Keratinocyte (primary cell): ENCODE measurements around the gene SLC39A11. TPM values are rescaled to one million over a fixed set of nuclear protein-coding genes. Genes with fewer than 3 reads are reported as not detected.

Experiments used
- DNase-seq: peaks from one replicate; pipeline ENCODE4 v3.0.0-alpha.2; 2011; ENCODE audit warnings: low read depth, missing footprints, low spot score
- FAIRE-seq: peaks from 2 replicates; lab custom pipeline; 2011; peaks lifted over from hg19 to GRCh38; lab: Jason Lieb, UNC
- H2AFZ ChIP-seq: 2 replicates; pipeline ENCODE4 v1.6.0; 2012; ENCODE audit warnings: low read length, control low read depth, inconsistent platforms; ENCODE audit not compliant: control insufficient read depth
- H3K27ac ChIP-seq: 2 replicates; pipeline ENCODE4 v1.5.1; 2011; ENCODE audit warnings: low read length; ENCODE audit not compliant: control insufficient read depth, insufficient read depth
- H3K27me3 ChIP-seq: 3 replicates; pipeline ENCODE4 v1.6.0; 2011; ENCODE audit warnings: low read length; ENCODE audit not compliant: control insufficient read depth, insufficient read depth; ENCODE audit errors: extremely low read depth
- H3K36me3 ChIP-seq, 2 experiments: 2 replicates in 1 of 2; 3 replicates in 1 of 2; pipeline ENCODE4 v1.5.1; 2011; ENCODE audit warnings: low read length in 2 of 2, mild to moderate bottlenecking in 1 of 2; ENCODE audit not compliant: control insufficient read depth in 2 of 2, insufficient read depth in 2 of 2; ENCODE audit errors: extremely low read depth in 1 of 2
- H3K4me1 ChIP-seq: 3 replicates; pipeline ENCODE4 v1.5.1; 2011; ENCODE audit warnings: low read length; ENCODE audit not compliant: control insufficient read depth, insufficient read depth; ENCODE audit errors: extremely low read depth
- H3K4me2 ChIP-seq: 3 replicates; pipeline ENCODE4 v1.6.0; 2011; ENCODE audit warnings: low read depth, low read length; ENCODE audit not compliant: control insufficient read depth, insufficient read depth; ENCODE audit errors: extremely low read depth
- H3K4me3 ChIP-seq, 3 experiments: fragments of 200-600 bp in 1 of 3; sonication (generic) in 1 of 3; 2 replicates in 2 of 3; 3 replicates in 1 of 3; pipeline ENCODE4 v1.5.1; 2011 to 2016; ENCODE audit warnings: low read length in 3 of 3, mild to moderate bottlenecking in 3 of 3, control low read depth in 2 of 3, inconsistent platforms in 1 of 3, low read depth in 1 of 3, mixed read lengths in 1 of 3, mixed run types in 1 of 3, moderate library complexity in 1 of 3; ENCODE audit not compliant: control insufficient read depth in 2 of 3, insufficient read depth in 2 of 3; ENCODE audit errors: extremely low read depth in 1 of 3
- H3K79me2 ChIP-seq: 2 replicates; pipeline ENCODE4 v1.6.0; 2012; ENCODE audit warnings: low read length; ENCODE audit not compliant: control insufficient read depth, insufficient read depth
- H3K9ac ChIP-seq: 3 replicates; pipeline ENCODE4 v1.6.0; 2011; ENCODE audit warnings: low read length; ENCODE audit not compliant: control insufficient read depth, insufficient read depth; ENCODE audit errors: extremely low read depth
- H3K9me1 ChIP-seq: 3 replicates; pipeline ENCODE4 v1.6.0; 2011; ENCODE audit warnings: low read length; ENCODE audit not compliant: control insufficient read depth, insufficient read depth; ENCODE audit errors: extremely low read depth
- H3K9me3 ChIP-seq: 2 replicates; pipeline ENCODE4 v1.5.1; 2012; ENCODE audit warnings: low read depth, low read length; ENCODE audit not compliant: control insufficient read depth
- H4K20me1 ChIP-seq: 3 replicates; pipeline ENCODE4 v1.6.0; 2011; ENCODE audit warnings: low read length; ENCODE audit not compliant: control insufficient read depth, insufficient read depth; ENCODE audit errors: extremely low read depth
- CTCF ChIP-seq, 3 experiments: IDR thresholded peaks in 1 of 3; conservative IDR thresholded peaks in 1 of 3; optimal IDR thresholded peaks in 1 of 3; 2 replicates in 2 of 3; 3 replicates in 1 of 3; pipeline versions ENCODE3 to v1.5.1; 2011; ENCODE audit warnings: low read length in 3 of 3, mild to moderate bottlenecking in 3 of 3, moderate library complexity in 2 of 3, control low read depth in 1 of 3, inconsistent platforms in 1 of 3; ENCODE audit not compliant: insufficient read depth in 2 of 3; ENCODE audit errors: extremely low read depth in 1 of 3
- EZH2 ChIP-seq: IDR thresholded peaks from one replicate; pipeline ENCODE4 v1.6.1; 2012; ENCODE audit warnings: inconsistent platforms, mild to moderate bottlenecking, low read length, moderate library complexity
- dilution Hi-C: fragments of 300-500 bp; cut with MboI; formaldehyde crosslinking; loops from one replicate; pipeline ENCODE4 v1.7.0; 2020; ENCODE audit warnings: low sequenced_read_pairs; ENCODE audit not compliant: extremely low pct_ligation_motif_present
- polyA plus RNA-seq, 5 experiments: library from polyadenylated mRNA; depleted of rRNA in 3 of 5; stranded (reverse) in 3 of 5; stranded (forward) in 1 of 5; unstranded in 1 of 5; fragments of >200 nt; gene quantifications; 1 replicate in 1 of 5; 2 replicates in 3 of 5; 3 replicates in 1 of 5; pipeline versions ENCODE4 v1.2.1 to v1.2.3, GENCODE V29; 2011 to 2012; ENCODE audit warnings: missing spikeins in 2 of 5, low read depth in 1 of 5, low replicate concordance in 1 of 5

SLC39A11 gene
- polyA plus RNA-seq, 1 donor (not counting 4 experiments of a cell fraction or from before 2014, with no cell fraction given): 11.5 TPM

DNA sequence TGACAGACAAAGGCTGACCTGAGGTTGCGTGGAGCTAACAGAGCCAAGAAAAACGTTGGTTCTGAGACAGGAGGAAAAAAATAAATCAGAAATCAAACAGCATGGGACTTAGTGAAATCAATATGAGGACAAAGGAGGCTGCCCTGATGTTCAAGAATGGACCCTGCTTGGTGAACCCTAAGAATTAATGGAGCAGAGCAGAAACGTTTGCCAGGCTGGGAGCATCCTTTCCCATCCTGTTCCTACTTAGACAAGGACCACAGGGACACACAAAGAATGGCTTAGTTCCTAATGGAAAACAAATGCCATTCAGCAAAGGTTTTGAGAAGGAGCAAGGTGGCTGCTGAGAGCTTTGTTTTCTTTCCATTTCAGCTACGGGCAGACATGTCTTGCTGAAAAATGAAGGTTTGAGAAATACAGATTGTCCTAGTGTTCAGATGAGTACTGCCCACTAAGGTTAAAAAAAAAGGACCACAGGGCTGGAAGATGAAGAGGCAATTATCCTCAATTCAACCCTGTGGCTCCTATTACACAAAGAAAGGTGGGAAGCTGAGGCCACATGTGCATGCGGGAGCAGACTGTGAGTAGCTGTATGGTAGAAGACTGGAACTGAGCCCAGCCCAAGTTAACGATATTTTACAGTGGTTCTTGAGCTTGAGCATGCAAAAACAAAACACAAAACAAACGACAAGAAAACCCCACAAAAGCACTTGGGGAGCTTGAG is 230.1 kb downstream of the SLC39A11 start:
- no peaks in the 10 kb centered on the region for H3K79me2 ChIP-seq
- H3K9me3 ChIP-seq: no peaks in the 10 kb centered on the region
- H2AFZ ChIP-seq: no peak overlapping the region
- H3K4me3 ChIP-seq: no peak overlapping the region
- no peak for FAIRE-seq
- no peaks in the 10 kb centered on the region for H3K36me3 ChIP-seq
- DNase-seq: no peak
- H3K27ac ChIP-seq: no peak overlapping the region
- H3K4me2 ChIP-seq: no peak overlapping the region
- H4K20me1 ChIP-seq: no peaks in the 10 kb centered on the region
- dilution Hi-C loops: no loop called here
- H3K9me1 ChIP-seq: no peaks in the 10 kb centered on the region
- no peaks in the 10 kb centered on the region for H3K4me1 ChIP-seq
- no peak for TF ChIP-seq CTCF (optimal IDR thresholded peaks at IDR 0.05 in 1 of 3, IDR thresholded peaks at IDR 0.05 in 1 of 3, conservative IDR thresholded peaks at IDR 0.05 in 1 of 3; ENCODE audit: extremely low read depth in 1 of 3, insufficient read depth in 2 of 3, low read length in 3 of 3)
- TF ChIP-seq EZH2: no peak
- no peaks in the 10 kb centered on the region for H3K27me3 ChIP-seq
- H3K9ac ChIP-seq: no peak overlapping the region

DNA sequence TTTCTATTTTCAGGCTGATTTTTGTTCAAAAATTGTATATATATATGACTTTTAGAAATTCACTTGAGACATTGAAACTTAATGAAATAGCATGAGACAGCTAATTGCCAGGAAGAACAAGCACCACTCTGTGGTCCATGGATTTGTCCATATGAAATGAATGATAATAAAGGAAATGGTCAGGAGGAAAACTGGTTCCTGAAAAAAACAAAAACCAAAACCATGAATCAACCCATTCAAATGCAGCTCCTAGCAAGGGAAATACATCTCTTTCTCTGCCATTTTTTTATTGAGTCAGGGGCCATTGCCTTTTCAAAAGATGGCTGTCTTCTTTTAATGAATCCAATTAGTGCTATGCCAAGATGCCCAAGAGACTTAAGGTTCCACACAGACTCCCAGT is 230.7 kb downstream of the SLC39A11 start:
- Histone ChIP-seq H3K79me2 (no peaks in the 10 kb centered on the region), H3K27ac (no peak overlapping the region), H2AFZ (no peak overlapping the region), H3K27me3 (no peaks in the 10 kb centered on the region), H3K4me3 (no peak overlapping the region), H3K9me1 (no peaks in the 10 kb centered on the region), H3K9me3 (no peaks in the 10 kb centered on the region), H3K4me1 (no peaks in the 10 kb centered on the region), H3K9ac (no peak overlapping the region), H3K36me3 (no peaks in the 10 kb centered on the region), H4K20me1 (no peaks in the 10 kb centered on the region), H3K4me2 (no peak overlapping the region)
- FAIRE-seq: no peak
- dilution Hi-C loops: no loop called here
- no peak for TF ChIP-seq CTCF (optimal IDR thresholded peaks at IDR 0.05 in 1 of 3, IDR thresholded peaks at IDR 0.05 in 1 of 3, conservative IDR thresholded peaks at IDR 0.05 in 1 of 3; ENCODE audit: extremely low read depth in 1 of 3, insufficient read depth in 2 of 3, low read length in 3 of 3)
- no peak for TF ChIP-seq EZH2
- no peak for DNase-seq
